ENCODE measurements around the gene IKZF2. TPM values are rescaled to one million over a fixed set of nuclear protein-coding genes. Genes with fewer than 3 reads are reported as not detected.

The IKZF2 gene
- total and polyA plus RNA-seq, 2 of the 4 experiments (the other 2 are of a cell fraction) = 2.1 to 25.5 TPM

- Histone ChIP-seq H2BK5ac (ENCODE audit: low read depth, low read length, poor library complexity, severe bottlenecking) (peak overlapping the region; percentile 18), H2BK20ac (ENCODE audit: low read depth, low read length) (no peak overlapping the region), H3K4me2 (ENCODE audit: low read depth, low read length) (no peak overlapping the region), H3K14ac (replicated peaks; ENCODE audit: low read depth, low read length) (no peak overlapping the region; the same call in 1 of the 2 replicates), H2AFZ (replicated peaks; ENCODE audit: low read length, poor library complexity) (no peak overlapping the region), H3K36me3 (ENCODE audit: control insufficient read depth, insufficient read depth, low read length) (no peaks in the 10 kb centered on the region), H4K8ac (ENCODE audit: low read depth in 2 of 2, low read length in 2 of 2) (no peak overlapping the region; a peak in 1 of 4 replicates), H3K79me1 (ENCODE audit: low read depth in 1 of 2, low read length in 2 of 2) (no peaks in the 10 kb centered on the region), H4K20me1 (ENCODE audit: insufficient read depth, low read length) (no peaks in the 10 kb centered on the region), H2BK15ac (ENCODE audit: low read depth, low read length) (no peak overlapping the region), H3K4me3 (ENCODE audit: insufficient read depth, low read depth, low read length) (no peak overlapping the region), H3K18ac (ENCODE audit: low read depth, low read length) (peak overlapping the region; percentile 42; the same call in 1 of the 2 replicates), H3K56ac (ENCODE audit: extremely low read depth, insufficient read depth, low read length) (no peak overlapping the region), H3K9ac (ENCODE audit: low read depth, low read length) (no peak overlapping the region), H3K27ac (ENCODE audit: insufficient read depth, low read length) (no peak overlapping the region), H3K4ac (ENCODE audit: low read depth, low read length) (no peak overlapping the region), H3K27me3 (ENCODE audit: control insufficient read depth, insufficient read depth, low read length) (no peaks in the 10 kb centered on the region), H4K91ac (ENCODE audit: insufficient read depth, low read depth, low read length) (no peak overlapping the region), H3K9me1 (ENCODE audit: insufficient read depth, low read length) (no peaks in the 10 kb centered on the region), H3K4me1 (ENCODE audit: control insufficient read depth, insufficient read depth, low read length) (peaks cover 1% of the 10 kb centered on the region; the same call in 1 of the 2 replicates), H2AK5ac (ENCODE audit: low read depth, low read length) (no peak overlapping the region), H4K5ac (ENCODE audit: low read depth, low read length) (no peak overlapping the region; the same call in 1 of the 2 replicates), H3K23ac (ENCODE audit: low read depth, low read length) (no peak overlapping the region), H2AK9ac (replicated peaks; ENCODE audit: low read depth, low read length, poor library complexity) (no peak overlapping the region), H2BK120ac (ENCODE audit: low read depth, low read length) (no peak overlapping the region), H3K9me3 (ENCODE audit: control insufficient read depth, insufficient read depth, low read length) (no peaks in the 10 kb centered on the region)
- DNase-seq (peak; percentile 45), ATAC-seq (ENCODE audit: low read depth) (peak; percentile 46)
- ChIA-PET CTCF (no interaction called here), POLR2A (ENCODE audit: unreplicated experiment) (no interaction called here)
- no CpG with 5 or more reads among the region's 7 CpGs for WGBS, 2 experiments (ENCODE audit: extremely low coverage in 2 of 2, insufficient read length in 1 of 2)
- in situ Hi-C loops (cut with MboI; ENCODE audit: low sequenced_read_pairs) = no loop called here
- BruUV-seq (replicated peaks) = no TSS peak
- intact Hi-C loops (cut with micrococcal nuclease) = no loop called here
- TF ChIP-seq MXI1 (IDR thresholded peaks at IDR 0.05; ENCODE audit: borderline replicate concordance, low read depth, low read length) (no peak), POLR2A (IDR thresholded peaks at IDR 0.05; ENCODE audit: low read depth, low read length) (no peak), RCOR1 (IDR thresholded peaks at IDR 0.05; ENCODE audit: insufficient replicate concordance, low read length) (no peak), NFE2L2 (IDR thresholded peaks at IDR 0.05; ENCODE audit: low read depth, low read length) (no peak), MAZ (IDR thresholded peaks at IDR 0.05; ENCODE audit: borderline replicate concordance, low read depth, low read length) (no peak), BHLHE40 (IDR thresholded peaks at IDR 0.05; ENCODE audit: low read depth, low read length) (no peak), MAFK (IDR thresholded peaks at IDR 0.05; ENCODE audit: low read depth, low read length) (no peak), RAD21 (IDR thresholded peaks at IDR 0.05; ENCODE audit: low read length) (no peak), CHD1 (IDR thresholded peaks at IDR 0.05; ENCODE audit: low read depth, low read length) (no peak), SMC3 (IDR thresholded peaks at IDR 0.05; ENCODE audit: low read depth, low read length) (no peak), CEBPB (IDR thresholded peaks at IDR 0.05; ENCODE audit: low read depth, low read length) (no peak), FOS (IDR thresholded peaks at IDR 0.05; ENCODE audit: low read depth, low read length) (no peak), RFX5 (IDR thresholded peaks at IDR 0.05; ENCODE audit: low read depth, low read length) (no peak)
- TF ChIP-seq, protein P1, sequence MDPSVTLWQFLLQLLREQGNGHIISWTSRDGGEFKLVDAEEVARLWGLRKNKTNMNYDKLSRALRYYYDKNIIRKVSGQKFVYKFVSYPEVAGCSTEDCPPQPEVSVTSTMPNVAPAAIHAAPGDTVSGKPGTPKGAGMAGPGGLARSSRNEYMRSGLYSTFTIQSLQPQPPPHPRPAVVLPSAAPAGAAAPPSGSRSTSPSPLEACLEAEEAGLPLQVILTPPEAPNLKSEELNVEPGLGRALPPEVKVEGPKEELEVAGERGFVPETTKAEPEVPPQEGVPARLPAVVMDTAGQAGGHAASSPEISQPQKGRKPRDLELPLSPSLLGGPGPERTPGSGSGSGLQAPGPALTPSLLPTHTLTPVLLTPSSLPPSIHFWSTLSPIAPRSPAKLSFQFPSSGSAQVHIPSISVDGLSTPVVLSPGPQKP (IDR thresholded peaks at IDR 0.05; ENCODE audit: borderline replicate concordance, low read depth, low read length) = no peak
- TF ChIP-seq, protein P2, sequence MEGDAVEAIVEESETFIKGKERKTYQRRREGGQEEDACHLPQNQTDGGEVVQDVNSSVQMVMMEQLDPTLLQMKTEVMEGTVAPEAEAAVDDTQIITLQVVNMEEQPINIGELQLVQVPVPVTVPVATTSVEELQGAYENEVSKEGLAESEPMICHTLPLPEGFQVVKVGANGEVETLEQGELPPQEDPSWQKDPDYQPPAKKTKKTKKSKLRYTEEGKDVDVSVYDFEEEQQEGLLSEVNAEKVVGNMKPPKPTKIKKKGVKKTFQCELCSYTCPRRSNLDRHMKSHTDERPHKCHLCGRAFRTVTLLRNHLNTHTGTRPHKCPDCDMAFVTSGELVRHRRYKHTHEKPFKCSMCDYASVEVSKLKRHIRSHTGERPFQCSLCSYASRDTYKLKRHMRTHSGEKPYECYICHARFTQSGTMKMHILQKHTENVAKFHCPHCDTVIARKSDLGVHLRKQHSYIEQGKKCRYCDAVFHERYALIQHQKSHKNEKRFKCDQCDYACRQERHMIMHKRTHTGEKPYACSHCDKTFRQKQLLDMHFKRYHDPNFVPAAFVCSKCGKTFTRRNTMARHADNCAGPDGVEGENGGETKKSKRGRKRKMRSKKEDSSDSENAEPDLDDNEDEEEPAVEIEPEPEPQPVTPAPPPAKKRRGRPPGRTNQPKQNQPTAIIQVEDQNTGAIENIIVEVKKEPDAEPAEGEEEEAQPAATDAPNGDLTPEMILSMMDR (conservative IDR thresholded peaks at IDR 0.05; ENCODE audit: low read depth, low read length) = no peak
- TF ChIP-seq, protein P3, sequence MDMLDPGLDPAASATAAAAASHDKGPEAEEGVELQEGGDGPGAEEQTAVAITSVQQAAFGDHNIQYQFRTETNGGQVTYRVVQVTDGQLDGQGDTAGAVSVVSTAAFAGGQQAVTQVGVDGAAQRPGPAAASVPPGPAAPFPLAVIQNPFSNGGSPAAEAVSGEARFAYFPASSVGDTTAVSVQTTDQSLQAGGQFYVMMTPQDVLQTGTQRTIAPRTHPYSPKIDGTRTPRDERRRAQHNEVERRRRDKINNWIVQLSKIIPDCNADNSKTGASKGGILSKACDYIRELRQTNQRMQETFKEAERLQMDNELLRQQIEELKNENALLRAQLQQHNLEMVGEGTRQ (IDR thresholded peaks at IDR 0.05; ENCODE audit: low read depth, low read length) = no peak
- dilution Hi-C loops (cut with HindIII; ENCODE audit: low sequenced_read_pairs, unreplicated experiment) = no loop called here
These were observed 192.6 kb downstream of the IKZF2 start for GRCh38 chr2:212958757-212959295.

Data from IMR-90 (cell line).